ELR (cell line): ENCODE measurements around the gene FBXW5.
A peak's percentile ranks its signal among the peaks of the same experiment; 100 is the strongest.

ENCODE experiments used
- DNase-seq: peaks from one replicate; pipeline ENCODE4 v3.0.0-alpha.2; 2015; ENCODE audit warnings: low read depth

The FBXW5 gene

GRCh38 chr9:136978073-136978864, 33.7 kb upstream of the FBXW5 start:
- peak; percentile 49 for DNase-seq

- no peak for DNase-seq
Observed at GRCh38 chr9:136977649-136978072, 33.1 kb upstream of the FBXW5 start.

GRCh38 chr9:136977223-136977622, 32.7 kb upstream of the FBXW5 start, which contains the start of gene PTGDS:
PTGDS (plus strand) TSS chr9:136977504; CDS start chr9:136977579, 75 bp downstream.
- no peak for DNase-seq

GRCh38 chr9:136975644-136976043, 31.1 kb upstream of the FBXW5 start:
- DNase-seq, result no peak

DNA sequence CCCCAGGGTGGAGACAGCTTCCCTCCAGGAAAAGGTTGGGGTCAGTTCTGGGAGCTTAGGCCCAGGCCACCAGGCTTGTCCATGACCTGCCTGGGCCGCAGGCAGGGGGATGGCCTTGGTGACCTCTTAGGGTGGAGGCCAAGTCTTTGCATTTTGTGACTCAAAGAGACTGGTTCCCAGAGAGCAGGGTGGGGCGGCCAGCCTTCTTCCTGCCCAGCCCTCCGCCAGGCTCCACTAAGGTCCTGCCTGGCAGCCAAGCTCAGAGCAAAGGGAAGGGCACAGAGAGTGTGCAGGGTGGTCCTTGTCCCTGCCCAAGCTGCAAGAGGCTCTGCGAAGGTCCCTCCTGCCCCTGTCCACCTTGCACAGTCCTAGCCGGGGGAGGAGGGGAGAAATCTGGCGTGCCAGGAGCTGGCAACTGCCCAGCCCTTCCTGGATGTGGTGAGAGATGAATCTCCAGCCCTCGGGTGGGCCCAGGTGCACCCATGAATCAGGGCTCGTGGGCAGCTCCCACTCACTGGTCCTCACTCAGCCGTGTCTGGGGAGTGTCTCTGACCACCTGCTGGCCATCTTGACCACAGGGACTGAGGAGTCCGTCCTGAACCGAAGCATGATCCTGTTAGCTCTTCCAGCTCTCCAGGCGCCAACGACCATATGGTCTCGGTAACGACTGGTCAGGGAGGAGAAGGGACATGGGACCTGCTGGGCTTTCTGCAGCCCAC, 30.4 kb upstream of the FBXW5 start:
- DNase-seq, result no peak

GRCh38 chr9:136973618-136974617, 29.4 kb upstream of the FBXW5 start:
- DNase-seq, result no peak

- DNase-seq, result no peak
Observed at GRCh38 chr9:136972743-136973142, 28.2 kb upstream of the FBXW5 start.

GRCh38 chr9:136972335-136972734, 27.8 kb upstream of the FBXW5 start:
- DNase-seq, result no peak

DNA sequence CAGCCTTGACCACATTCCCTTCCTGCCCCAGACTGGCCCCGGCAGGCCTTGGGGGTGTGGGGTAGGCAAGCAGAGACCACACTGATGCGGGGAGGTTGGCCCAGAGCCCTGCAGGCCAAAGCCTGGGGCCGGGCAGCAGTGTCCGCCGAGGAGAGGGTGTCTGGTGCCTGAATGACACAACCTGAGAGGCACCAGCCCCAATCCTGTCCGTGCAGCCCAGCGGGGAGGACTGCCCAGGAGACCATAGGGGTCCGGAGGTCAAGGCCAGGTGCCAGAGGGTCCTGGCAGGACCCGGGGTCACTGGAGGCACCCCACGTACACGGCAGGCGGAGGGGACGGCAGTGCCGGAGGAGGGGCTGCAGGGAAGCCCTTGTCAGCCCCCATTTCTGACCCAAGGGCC, 27.2 kb upstream of the FBXW5 start:
- no peak for DNase-seq

- DNase-seq, result no peak
Observed at GRCh38 chr9:136970361-136970760, 25.8 kb upstream of the FBXW5 start.

DNA sequence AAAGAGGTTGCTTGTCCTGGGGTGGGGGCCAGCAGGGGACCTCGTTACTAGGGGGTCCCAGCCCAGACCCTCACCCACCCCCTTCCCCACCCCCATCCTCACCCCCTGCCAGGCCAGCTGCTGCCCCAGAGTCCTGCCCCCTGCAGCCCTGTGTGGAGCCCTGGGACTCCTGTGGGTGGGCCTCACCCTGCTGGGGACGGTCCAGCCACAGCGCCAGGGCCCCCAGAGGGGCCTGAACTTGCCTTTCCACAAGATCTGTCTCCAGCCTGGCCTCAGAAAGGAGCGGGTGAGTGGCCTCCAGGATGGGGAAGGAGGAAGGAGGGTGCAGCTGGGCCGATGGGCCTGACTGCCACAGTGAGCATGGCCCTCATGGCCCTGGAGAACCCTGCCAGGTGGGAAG, 25.2 kb upstream of the FBXW5 start:
- DNase-seq, result no peak

DNA sequence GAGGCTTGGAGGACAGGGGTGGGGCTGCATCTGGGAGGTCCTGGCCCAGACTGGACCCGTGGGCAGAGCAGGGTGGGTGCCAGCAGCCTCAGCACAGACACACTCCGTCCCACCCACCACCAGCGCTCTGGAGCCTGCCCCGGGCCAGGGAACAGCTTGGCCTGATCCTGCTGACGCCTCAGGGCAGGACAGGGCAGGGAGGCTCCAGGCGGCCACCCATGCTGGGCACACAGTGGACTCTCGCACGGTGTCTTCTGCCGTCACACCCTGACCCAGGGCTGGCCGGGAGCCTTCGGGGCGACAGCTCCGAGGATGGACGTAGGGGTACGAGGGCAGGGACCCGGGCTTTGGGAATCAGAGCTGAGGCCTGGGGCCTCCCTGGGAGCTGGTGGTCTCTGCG, 24.6 kb upstream of the FBXW5 start:
- no peak for DNase-seq

- DNase-seq, result no peak
Observed at GRCh38 chr9:136968333-136969127, 24.0 kb upstream of the FBXW5 start.

DNA sequence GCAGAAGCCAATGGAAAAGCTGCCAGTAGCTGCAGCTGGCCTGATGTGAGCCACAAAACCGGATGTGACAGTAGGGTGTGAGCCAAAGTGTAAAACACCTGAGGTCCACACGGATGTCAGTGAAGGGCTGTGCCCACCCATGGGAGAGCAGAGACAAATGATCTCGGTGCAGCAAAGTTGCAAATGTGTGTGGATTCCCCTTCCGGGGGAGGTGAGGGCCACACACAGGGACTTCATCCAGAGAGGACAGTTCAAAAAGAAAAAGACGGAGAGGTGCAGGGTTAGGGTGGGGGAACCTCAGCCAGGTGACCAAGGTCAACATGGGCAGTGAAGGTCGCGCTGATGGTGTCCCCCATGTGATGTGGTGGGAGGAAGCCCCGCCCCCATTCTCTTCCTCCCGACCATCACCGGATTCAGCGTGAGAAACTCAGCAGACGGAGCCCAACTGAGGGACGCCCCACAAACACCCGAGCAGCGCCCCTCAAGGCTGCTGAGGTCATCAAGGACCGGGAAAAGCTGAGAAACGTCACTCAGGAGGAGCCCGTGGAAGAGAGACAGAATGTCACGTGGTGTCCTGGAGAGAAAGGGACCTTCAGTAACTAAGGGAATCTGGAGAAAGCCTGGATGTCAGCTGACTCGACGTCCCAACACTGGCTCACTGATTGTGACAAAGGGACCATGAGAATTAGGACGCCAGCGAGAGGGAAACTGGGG, 21.4 kb upstream of the FBXW5 start:
- DNase-seq, result peak; percentile 10

- no peak for DNase-seq
Observed at GRCh38 chr9:136964833-136965422, 20.4 kb upstream of the FBXW5 start.

- DNase-seq, result no peak
Observed at GRCh38 chr9:136964171-136964689, 19.7 kb upstream of the FBXW5 start.

DNA sequence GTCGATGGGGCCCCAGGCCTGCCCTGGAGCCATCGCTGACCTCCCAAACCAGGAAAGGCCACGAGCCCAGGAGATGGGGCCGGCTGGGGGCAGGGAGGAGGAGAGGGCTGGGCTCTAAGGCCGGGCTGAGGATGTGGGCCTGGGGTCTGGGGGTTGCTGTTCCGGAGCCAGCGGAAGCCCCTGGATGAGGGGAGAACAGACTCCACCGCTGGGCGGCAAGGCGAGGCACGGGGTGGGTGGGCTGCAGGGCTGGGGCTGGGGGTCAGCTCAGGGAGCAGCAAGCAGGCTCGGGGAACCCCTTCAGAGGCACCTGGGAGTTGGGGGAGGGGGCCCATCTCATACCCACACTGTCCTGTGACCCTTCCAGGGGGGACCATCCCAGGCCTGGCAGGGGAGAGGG, 19.2 kb upstream of the FBXW5 start:
- no peak for DNase-seq

DNA sequence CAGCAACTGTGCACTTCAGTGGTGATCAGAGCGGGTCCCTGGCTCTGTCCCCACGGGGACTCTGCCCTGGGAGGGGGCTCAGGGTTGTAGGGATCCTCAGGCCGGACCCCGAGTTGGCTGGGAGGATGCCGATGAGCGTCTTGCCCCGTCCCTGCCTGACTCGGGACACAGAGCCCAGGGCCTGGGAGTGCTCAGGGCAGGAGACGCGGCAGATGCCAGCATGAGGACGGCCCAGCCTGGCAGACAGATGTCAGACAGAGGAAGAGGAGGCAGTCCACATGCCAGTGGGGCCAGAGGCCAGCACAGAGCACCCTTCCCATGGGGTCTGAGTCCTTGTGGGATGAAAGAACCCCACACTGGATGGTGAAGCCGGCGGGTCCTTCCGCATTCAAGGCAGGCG, 18.8 kb upstream of the FBXW5 start:
- DNase-seq, result no peak

DNA sequence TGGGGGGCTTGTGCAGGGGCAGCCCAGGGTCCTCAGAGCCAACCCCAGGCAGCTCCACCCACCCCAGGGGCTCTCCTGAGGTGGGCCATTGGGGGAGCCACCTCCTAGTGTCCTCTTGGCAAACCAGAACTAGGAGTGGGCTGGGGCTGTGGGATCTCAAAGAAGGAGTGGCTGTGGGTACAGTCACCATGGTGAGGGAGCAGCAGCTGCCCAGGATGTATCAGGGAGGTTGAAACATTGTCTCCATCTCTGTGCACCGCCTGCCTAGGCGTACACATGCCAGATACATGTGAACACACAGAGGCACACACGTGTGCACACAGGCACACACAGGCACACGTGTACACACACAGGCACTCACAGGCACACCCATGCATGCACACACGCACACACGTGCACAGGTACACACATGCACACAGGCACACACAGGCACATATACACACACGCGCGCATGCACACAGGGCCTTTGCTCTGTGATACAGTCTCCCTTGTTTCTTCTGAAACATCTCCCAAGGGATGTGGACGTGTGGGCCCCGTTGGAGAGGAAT, 18.2 kb upstream of the FBXW5 start:
- no peak for DNase-seq

- DNase-seq, result no peak
Observed at GRCh38 chr9:136962163-136962562, 17.6 kb upstream of the FBXW5 start.
